OCI-M2 (cell line): ENCODE measurements around the gene AXIN1.

ENCODE experiments used
- DNase-seq: peaks from one replicate; lab custom pipeline; 2025; ENCODE audit not compliant: unreplicated experiment; lab: John Stamatoyannopoulos, UW

AXIN1 gene

GRCh38 chr16:283033-283805 is 69.3 kb downstream of the AXIN1 start, which contains the start of gene PDIA2:
TSS of gene PDIA2 (plus strand) at chr16:283164. CDS start at chr16:283170, 6 bp downstream.
- DNase-seq: no peak

GRCh38 chr16:282491-282890 is 70.0 kb downstream of the AXIN1 start:
- DNase-seq: no peak

GRCh38 chr16:281660-282255 is 70.8 kb downstream of the AXIN1 start:
- DNase-seq: no peak

- no peak for DNase-seq
Observed at GRCh38 chr16:280991-281659, 71.4 kb downstream of the AXIN1 start.

- no peak for DNase-seq
Observed at GRCh38 chr16:280552-280951, 72.0 kb downstream of the AXIN1 start, which contains the start of gene ARHGDIG. TSS of gene ARHGDIG (plus strand) at chr16:280591. CDS start at chr16:280681, 90 bp downstream.

GRCh38 chr16:280005-280460 is 72.5 kb downstream of the AXIN1 start:
- DNase-seq: no peak

- no peak for DNase-seq
Observed at GRCh38 chr16:279531-279930, 73.0 kb downstream of the AXIN1 start.

- DNase-seq: no peak
Observed at GRCh38 chr16:278863-279366, 73.6 kb downstream of the AXIN1 start.

GRCh38 chr16:276426-277077 is 76.0 kb downstream of the AXIN1 start:
- no peak for DNase-seq

GRCh38 chr16:275786-276232 is 76.7 kb downstream of the AXIN1 start, which contains the start of gene RGS11:
TSS of gene RGS11 (minus strand) at chr16:275944. CDS start at chr16:275911, 33 bp downstream.
- DNase-seq: no peak

- DNase-seq: no peak
Observed at GRCh38 chr16:275041-275641, 77.4 kb downstream of the AXIN1 start.

- DNase-seq: no peak
Observed at GRCh38 chr16:273547-274421, 78.7 kb downstream of the AXIN1 start.

- DNase-seq: no peak
Observed at GRCh38 chr16:272633-273546, 79.6 kb downstream of the AXIN1 start.

- DNase-seq: no peak
Observed at GRCh38 chr16:270381-271255, 81.9 kb downstream of the AXIN1 start.

GRCh38 chr16:269061-269796 is 83.3 kb downstream of the AXIN1 start:
- no peak for DNase-seq

- no peak for DNase-seq
Observed at GRCh38 chr16:268141-269053, 84.1 kb downstream of the AXIN1 start.
